DMS153 treated with DMSO at 0.1 percent for 48 hours (cell line): ENCODE measurements around the gene CARD16.
"Not testable (repeated sequence)": the region's sequence is repeated elsewhere in the genome, so short reads cannot be mapped to it uniquely, and the experiment has no call there.

Experiments used
- DNase-seq: peaks from one replicate; lab custom pipeline; 2025; ENCODE audit not compliant: unreplicated experiment; lab: John Stamatoyannopoulos, UW

The CARD16 gene

DNA sequence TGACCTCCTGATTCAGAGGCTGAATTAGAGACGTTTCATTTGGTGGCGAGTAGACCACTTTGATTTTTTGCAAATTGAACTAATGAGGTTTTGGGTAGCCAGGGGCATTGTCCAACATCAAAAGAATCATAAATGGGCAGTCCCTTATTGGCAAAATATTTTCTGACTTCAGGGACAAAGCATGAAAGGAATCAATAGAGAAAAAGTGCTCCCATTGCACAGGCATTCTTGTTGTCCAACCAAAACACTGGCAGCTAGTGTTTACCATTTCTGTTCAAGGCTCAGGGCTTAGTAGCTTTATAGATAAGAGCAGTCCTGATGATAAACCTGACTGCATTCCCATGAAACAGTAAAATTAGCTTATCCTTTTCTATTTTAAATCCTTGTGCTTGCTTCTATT, 6.4 kb upstream of the CARD16 start:
- DNase-seq: no peak

GRCh38 chr11:105049481-105049880, 4.3 kb upstream of the CARD16 start:
- no peak for DNase-seq

GRCh38 chr11:105046898-105047579, 1.9 kb upstream of the CARD16 start:
- DNase-seq: no peak

- no peak for DNase-seq
Observed at GRCh38 chr11:105045676-105046296, 651 bp upstream of the CARD16 start.

GRCh38 chr11:105042178-105042577, 3.0 kb downstream of the CARD16 start:
- no peak for DNase-seq

- DNase-seq: no peak
Observed at GRCh38 chr11:105040703-105041102, 4.4 kb downstream of the CARD16 start.

GRCh38 chr11:105034813-105035620, 10.1 kb downstream of the CARD16 start, which contains the start of gene CASP1:
Gene CASP1 (minus strand): TSS chr11:105035144. CDS start chr11:105035113, 31 bp downstream.
- DNase-seq: no peak

DNA sequence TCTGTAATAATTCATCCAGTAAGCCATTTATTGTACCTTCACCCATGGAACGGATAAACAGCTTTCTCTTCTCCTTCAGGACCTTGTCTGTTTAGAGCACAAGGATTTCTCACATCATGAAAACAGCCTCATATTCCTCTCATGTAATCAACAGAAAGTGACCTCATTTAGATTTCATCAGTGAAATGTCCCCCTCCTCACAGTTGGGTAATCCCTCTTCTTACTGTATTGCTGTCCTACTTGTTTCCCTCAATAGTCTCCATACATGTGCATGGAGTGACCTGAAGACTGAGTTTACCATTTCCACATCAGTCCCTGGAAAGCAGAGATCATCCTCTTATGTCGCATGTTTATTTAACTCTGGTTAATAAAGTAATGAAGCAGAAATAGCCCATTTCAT, 10.7 kb downstream of the CARD16 start:
- DNase-seq: not testable (repeated sequence)

GRCh38 chr11:105033781-105034180, 11.4 kb downstream of the CARD16 start:
- DNase-seq: no peak

GRCh38 chr11:105033343-105033742, 11.8 kb downstream of the CARD16 start:
- DNase-seq: no peak

DNA sequence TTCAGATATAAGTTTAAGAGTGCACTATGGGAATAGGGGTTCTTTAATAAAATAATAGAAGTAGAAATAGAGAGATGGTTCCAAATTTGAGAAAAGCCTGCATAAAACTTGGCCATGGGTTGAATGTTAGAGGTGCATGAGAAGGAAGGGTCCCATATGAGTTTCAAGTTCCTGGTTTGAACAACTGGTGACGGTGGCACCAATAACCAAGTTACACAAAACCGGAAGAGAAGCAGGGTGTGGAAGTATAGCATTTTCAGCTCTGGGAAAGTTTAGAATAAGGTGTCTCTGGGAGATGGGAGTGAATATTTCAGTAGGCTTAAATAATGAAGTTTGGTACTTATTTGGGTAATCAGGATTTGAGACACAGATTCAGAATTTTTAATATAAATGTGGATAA, 12.6 kb downstream of the CARD16 start:
- no peak for DNase-seq

- no peak for DNase-seq
Observed at GRCh38 chr11:105027678-105028077, 17.5 kb downstream of the CARD16 start.

DNA sequence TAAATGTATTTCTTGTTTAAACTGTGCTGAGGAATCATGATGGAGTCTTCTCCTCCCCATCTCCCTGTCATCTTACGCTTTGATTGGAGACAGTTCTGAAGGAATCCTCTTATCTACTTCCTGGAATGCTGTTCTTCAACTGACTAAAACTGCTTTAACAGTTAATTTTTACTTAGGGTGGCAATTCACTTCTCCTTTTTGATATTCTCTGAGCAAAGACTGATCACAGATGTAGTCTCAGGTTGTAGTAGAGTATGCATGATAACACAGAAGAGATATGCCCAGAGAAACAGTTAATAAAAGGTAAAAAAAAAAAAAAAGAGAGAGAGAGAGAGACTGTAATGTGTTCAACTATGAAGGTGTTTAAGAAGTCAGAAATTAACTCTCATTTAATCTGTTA, 20.7 kb downstream of the CARD16 start:
- no peak for DNase-seq

DNA sequence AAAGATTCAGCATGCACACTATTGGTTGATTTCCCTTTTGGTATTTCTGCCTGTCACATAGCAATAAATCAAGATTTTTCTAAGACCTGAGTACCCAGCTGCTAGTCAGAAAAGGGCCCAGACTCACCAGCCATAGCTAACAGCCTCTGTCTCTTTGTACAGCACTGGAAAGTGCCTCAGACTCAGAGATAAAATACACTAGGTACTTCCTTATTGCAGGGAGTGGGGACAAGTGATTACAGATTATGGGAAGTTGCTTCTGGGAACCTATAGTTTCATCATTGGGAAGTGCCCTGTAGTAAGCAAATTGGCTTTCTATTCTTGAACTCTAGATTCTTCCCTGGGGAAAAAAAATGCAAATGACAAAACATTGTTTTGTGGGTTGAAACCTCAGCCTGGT, 22.1 kb downstream of the CARD16 start, which contains the start of gene CASP5:
Gene CASP5 (minus strand): TSS at position 166 of the 400 bp plus-strand sequence. CDS start 32 bp downstream, at position 134.
- DNase-seq: no peak

GRCh38 chr11:105022527-105022926, 22.6 kb downstream of the CARD16 start:
- no peak for DNase-seq

DNA sequence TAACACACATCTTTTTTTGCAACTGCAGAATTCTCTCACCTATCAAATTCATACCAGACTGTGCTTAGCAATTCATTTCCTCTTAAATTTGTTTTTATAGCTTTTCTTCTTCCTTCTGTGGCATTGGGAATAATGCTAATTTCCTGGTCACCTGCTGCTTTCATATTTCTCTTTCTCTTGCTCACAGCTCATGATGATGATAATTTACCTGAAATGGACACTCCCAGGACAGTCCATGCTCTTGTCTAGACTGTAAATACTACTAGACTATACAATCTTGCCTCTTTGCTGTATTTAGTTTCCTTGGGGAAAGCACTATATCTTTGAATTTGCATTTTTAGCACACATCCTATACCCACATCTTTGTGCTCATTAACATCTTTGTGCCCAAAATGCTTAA, 37.7 kb downstream of the CARD16 start:
- no peak for DNase-seq

- DNase-seq: no peak
Observed at GRCh38 chr11:105005451-105005845, 39.7 kb downstream of the CARD16 start.

DNA sequence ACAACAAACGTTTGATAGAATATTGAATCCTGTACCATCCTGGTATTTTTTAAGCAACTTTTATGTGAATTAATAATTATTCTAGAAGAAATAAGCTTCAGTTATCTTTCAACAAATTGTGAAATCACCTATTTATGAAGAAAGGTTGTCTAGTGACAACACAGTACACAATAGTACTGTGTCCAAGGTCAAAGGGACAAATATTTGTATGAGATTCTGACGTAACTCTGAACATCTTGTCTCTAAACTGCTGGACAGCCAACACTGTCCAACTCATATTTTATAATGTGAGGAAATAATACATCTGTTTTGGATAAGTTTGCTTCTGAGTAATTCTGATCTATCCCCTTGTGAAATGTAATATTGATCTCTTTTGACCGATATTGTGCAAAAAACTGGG, 41.1 kb downstream of the CARD16 start:
- no peak for DNase-seq

- DNase-seq: no peak
Observed at GRCh38 chr11:105003151-105003550, 42.0 kb downstream of the CARD16 start.

- DNase-seq: no peak
Observed at GRCh38 chr11:105000797-105001196, 44.3 kb downstream of the CARD16 start.

- no peak for DNase-seq
Observed at GRCh38 chr11:105000167-105000566, 45.0 kb downstream of the CARD16 start.

DNA sequence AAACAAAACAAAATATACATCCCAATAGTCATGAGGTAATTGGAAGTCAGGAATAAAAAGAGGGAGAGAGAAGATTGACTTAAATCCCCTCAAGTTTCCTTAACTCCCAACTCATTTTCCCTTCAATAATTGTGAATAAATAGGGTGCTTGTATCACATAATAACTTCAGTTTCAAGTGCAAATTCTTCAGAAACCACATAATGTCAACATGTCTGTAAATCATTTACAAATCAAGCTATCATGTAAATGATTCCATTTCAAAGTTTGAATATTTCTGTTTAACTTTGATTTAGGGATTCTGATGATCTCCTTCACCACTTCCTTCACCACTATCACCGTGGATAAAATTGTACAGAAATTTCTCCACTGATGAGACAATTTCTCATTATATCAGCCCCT, 45.4 kb downstream of the CARD16 start:
- no peak for DNase-seq
